ENCODE results near the gene CSKMT. TPM values are rescaled to one million over a fixed set of nuclear protein-coding genes. Genes with fewer than 3 reads are reported as not detected.

CSKMT gene
- total RNA-seq, 2 experiments from 2014 or later: 17.8 to 18.8 TPM

- no peaks in the 10 kb centered on the region for H3K27me3 ChIP-seq (ENCODE audit: control insufficient read depth in 1 of 2, insufficient read depth in 2 of 2, low read length in 2 of 2)
- POLR2A ChIA-PET: interaction anchor here (1.6 to 2.8 kb wide), 3 partner anchors 9 to 139 kb away, joined by 6 read pairs; partner anchors contain the start of genes C11orf98 and CSKMT
- peaks cover 99% of the 10 kb centered on the region for H3K36me3 Mint-ChIP-seq (ENCODE audit: low read depth)
- no peak overlapping the region for H3K4me3 ChIP-seq (ENCODE audit: low read length)
- ATAC-seq (ENCODE audit: poor library complexity) (no peak), DNase-seq (no peak)
- CTCF ChIA-PET: interaction anchor here (1.7 kb wide), 1 partner anchor 70 kb away, joined by 4 read pairs; no protein-coding TSS in a partner anchor
- H3K27ac Mint-ChIP-seq: peak overlapping the region; percentile 7
- H3K4me3 Mint-ChIP-seq: no peak overlapping the region
- H3K4me1 ChIP-seq (ENCODE audit: insufficient read depth, low read length): peaks cover 26% of the 10 kb centered on the region
- H3K9me3 ChIP-seq (ENCODE audit: control insufficient read depth in 1 of 2, insufficient read depth in 1 of 2, low read length in 2 of 2): no peaks in the 10 kb centered on the region
- H3K27me3 Mint-ChIP-seq: no peaks in the 10 kb centered on the region
- no peak overlapping the region for H3K27ac ChIP-seq (ENCODE audit: low read depth in 1 of 2, low read length in 2 of 2)
- intact Hi-C loops (cut with DNase I, micrococcal nuclease): no loop called here
- no peak for TF ChIP-seq CTCF (IDR thresholded peaks at IDR 0.05)
- H3K9me3 Mint-ChIP-seq: no peaks in the 10 kb centered on the region
- H3K4me1 Mint-ChIP-seq (ENCODE audit: low read depth): peaks cover 63% of the 10 kb centered on the region
- H3K36me3 ChIP-seq (ENCODE audit: insufficient read depth, low read length): peaks cover 97% of the 10 kb centered on the region
Observed at GRCh38 chr11:62716816-62717215, 51.7 kb downstream of the CSKMT start.

Other genes with a start within 250 kb of the CSKMT start
- gene SCGB1A1, start 246.3 kb upstream of the CSKMT start, total RNA-seq: not detected
- 100 to 1,000 TPM; 320 to 332 TPM for gene AHNAK, start 118.5 kb upstream of the CSKMT start, total RNA-seq
- gene EEF1G, start 91.4 kb upstream of the CSKMT start, total RNA-seq: 1,000 to 10,000 TPM; 2,181 to 2,269 TPM
- gene TUT1, start 73.8 kb upstream of the CSKMT start, total RNA-seq: 10 to 100 TPM; 25.5 to 26.2 TPM
- 100 to 1,000 TPM; 167 to 172 TPM for gene MTA2, start 63.4 kb upstream of the CSKMT start, total RNA-seq
- 100 to 1,000 TPM; 142 to 144 TPM for gene EML3, start 52.5 kb upstream of the CSKMT start, total RNA-seq
- under 1 TPM; 0.42 to 0.71 TPM for gene ROM1, start 52.1 kb upstream of the CSKMT start, total RNA-seq
- 10 to 100 TPM; 47.2 to 49.5 TPM for gene B3GAT3, start 43.3 kb upstream of the CSKMT start, total RNA-seq
- gene GANAB, start 18.7 kb upstream of the CSKMT start, total RNA-seq: 100 to 1,000 TPM; 181 to 182 TPM
- 10 to 100 TPM; 16.3 TPM for gene INTS5, start 12.0 kb upstream of the CSKMT start, total RNA-seq
- 10 to 100 TPM; 14.3 to 18.5 TPM for gene C11orf98, start 102 bp upstream of the CSKMT start, total RNA-seq
- 1 to 10 TPM; 1.5 to 2.3 TPM for gene UQCC3, start 6.4 kb downstream of the CSKMT start, total RNA-seq
- 10 to 100 TPM; 10.4 to 10.5 TPM for gene LBHD1, start 7.0 kb downstream of the CSKMT start, total RNA-seq
- gene UBXN1, start 13.8 kb downstream of the CSKMT start, total RNA-seq: 100 to 1,000 TPM; 196 to 222 TPM
- not detected for gene LRRN4CL, start 24.2 kb downstream of the CSKMT start, total RNA-seq
- 10 to 100 TPM; 17.1 to 20.0 TPM for gene BSCL2, start 42.1 kb downstream of the CSKMT start, total RNA-seq
- gene GNG3, start 42.4 kb downstream of the CSKMT start, total RNA-seq: not detected
- gene HNRNPUL2, start 62.1 kb downstream of the CSKMT start, total RNA-seq: 10 to 100 TPM; 35.2 to 37.6 TPM
- 1 to 10 TPM; 5.2 to 7.0 TPM for gene TTC9C, start 63.2 kb downstream of the CSKMT start, total RNA-seq
- 1 to 10 TPM; 2.3 to 3.5 TPM for gene ZBTB3, start 88.8 kb downstream of the CSKMT start, total RNA-seq
- gene POLR2G, start 96.3 kb downstream of the CSKMT start, total RNA-seq: 10 to 100 TPM; 45.3 to 47.9 TPM
- 10 to 100 TPM; 11.5 to 11.8 TPM for gene TAF6L, start 106.1 kb downstream of the CSKMT start, total RNA-seq
- gene TMEM179B, start 122.1 kb downstream of the CSKMT start, total RNA-seq: 10 to 100 TPM; 34.7 to 37.4 TPM
- 1 to 10 TPM; 6.2 to 8.7 TPM for gene TMEM223, start 126.7 kb downstream of the CSKMT start, total RNA-seq
- gene NXF1, start 140.1 kb downstream of the CSKMT start, total RNA-seq: 100 to 1,000 TPM; 343 to 358 TPM
- gene STX5, start 166.7 kb downstream of the CSKMT start, total RNA-seq: 100 to 1,000 TPM in 1 of 2 experiments, 10 to 100 TPM in 1; 93.1 to 104 TPM
- gene TEX54, start 167.5 kb downstream of the CSKMT start, total RNA-seq: under 1 TPM in 1 of 2 experiments, not detected in 1; 0.59 TPM
- gene WDR74, start 174.3 kb downstream of the CSKMT start, total RNA-seq: 100 to 1,000 TPM; 289 to 297 TPM
- 100 to 1,000 TPM; 231 to 234 TPM for gene SLC3A2, start 215.6 kb downstream of the CSKMT start, total RNA-seq

All from CD4-positive, alpha-beta T cell (primary cell).